ENCODE data around the gene USP17L20.
"Not testable (repeated sequence)": the region's sequence is repeated elsewhere in the genome, so short reads cannot be mapped to it uniquely, and the experiment has no call there.

Gene USP17L20, protein sequence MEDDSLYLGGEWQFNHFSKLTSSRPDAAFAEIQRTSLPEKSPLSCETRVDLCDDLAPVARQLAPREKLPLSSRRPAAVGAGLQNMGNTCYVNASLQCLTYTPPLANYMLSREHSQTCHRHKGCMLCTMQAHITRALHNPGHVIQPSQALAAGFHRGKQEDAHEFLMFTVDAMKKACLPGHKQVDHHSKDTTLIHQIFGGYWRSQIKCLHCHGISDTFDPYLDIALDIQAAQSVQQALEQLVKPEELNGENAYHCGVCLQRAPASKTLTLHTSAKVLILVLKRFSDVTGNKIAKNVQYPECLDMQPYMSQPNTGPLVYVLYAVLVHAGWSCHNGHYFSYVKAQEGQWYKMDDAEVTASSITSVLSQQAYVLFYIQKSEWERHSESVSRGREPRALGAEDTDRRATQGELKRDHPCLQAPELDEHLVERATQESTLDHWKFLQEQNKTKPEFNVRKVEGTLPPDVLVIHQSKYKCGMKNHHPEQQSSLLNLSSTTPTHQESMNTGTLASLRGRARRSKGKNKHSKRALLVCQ

GRCh38 chr4:9257824-9258223 lies at the start of gene USP17L20:
TSS of gene USP17L20 (plus strand) at chr4:9258124. CDS start at chr4:9258124, 0 bp downstream.
- DNase-seq: not testable (repeated sequence)

DNA sequence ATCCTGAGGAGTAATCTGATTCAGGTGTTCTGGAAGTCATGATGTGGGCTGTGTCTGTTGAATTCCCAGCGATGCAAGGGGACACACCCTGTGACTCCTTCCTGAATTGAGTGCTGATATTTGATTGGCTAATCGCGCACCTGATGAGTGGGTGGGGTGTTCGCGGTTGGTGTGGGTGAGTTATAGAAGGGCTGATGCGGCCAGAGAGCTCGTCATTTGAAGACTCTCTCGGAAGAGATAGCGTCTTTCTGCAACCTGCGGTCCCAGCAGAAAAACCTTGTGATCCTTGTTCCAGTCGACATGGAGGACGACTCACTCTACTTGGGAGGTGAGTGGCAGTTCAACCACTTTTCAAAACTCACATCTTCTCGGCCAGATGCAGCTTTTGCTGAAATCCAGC lies 47.6 kb upstream of the USP17L20 start, which contains the start of gene USP17L10:
TSS of gene USP17L10 (plus strand) at position 301 of the 400 bp plus-strand sequence. CDS start at position 301, 0 bp downstream.
- DNase-seq: not testable (repeated sequence)

- DNase-seq: not testable (repeated sequence)
Measured at GRCh38 chr4:9214701-9215100, 43.2 kb upstream of the USP17L20 start.

DNA sequence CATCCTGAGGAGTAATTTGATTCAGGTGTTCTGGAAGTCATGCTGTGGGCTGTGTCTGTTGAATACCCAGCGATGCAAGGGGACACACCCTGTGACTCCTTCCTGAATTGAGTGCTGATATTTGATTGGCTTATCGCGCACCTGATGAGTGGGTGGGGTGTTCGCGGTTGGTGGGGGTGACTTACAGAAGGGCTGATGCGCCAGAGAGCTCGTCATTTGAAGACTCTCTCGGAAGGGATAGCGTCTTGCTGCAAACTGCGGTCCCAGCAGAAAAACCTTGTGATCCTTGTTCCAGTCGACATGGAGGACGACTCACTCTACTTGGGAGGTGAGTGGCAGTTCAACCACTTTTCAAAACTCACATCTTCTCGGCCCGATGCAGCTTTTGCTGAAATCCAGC lies 42.8 kb upstream of the USP17L20 start, which contains the start of gene USP17L11:
TSS of gene USP17L11 (plus strand) at position 301 of the 400 bp plus-strand sequence. CDS start at position 301, 0 bp downstream.
- not testable (repeated sequence) for DNase-seq

GRCh38 chr4:9219852-9220251 lies 38.1 kb upstream of the USP17L20 start, which contains the start of gene USP17L12:
TSS of gene USP17L12 (plus strand) at chr4:9220152. CDS start at chr4:9220152, 0 bp downstream.
- DNase-seq: not testable (repeated sequence)

DNA sequence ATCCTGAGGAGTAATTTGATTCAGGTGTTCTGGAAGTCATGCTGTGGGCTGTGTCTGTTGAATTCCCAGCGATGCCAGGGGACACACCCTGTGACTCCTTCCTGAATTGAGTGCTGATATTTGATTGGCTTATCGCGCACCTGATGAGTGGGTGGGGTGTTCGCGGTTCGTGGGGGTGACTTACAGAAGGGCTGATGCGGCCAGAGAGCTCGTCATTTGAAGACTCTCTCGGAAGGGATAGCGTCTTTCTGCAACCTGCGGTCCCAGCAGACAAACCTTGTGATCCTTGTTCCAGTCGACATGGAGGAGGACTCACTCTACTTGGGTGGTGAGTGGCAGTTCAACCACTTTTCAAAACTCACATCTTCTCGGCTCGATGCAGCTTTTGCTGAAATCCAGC lies 33.3 kb upstream of the USP17L20 start, which contains the start of gene USP17L13:
TSS of gene USP17L13 (plus strand) at position 301 of the 400 bp plus-strand sequence. CDS start at position 301, 0 bp downstream.
- DNase-seq: not testable (repeated sequence)

DNA sequence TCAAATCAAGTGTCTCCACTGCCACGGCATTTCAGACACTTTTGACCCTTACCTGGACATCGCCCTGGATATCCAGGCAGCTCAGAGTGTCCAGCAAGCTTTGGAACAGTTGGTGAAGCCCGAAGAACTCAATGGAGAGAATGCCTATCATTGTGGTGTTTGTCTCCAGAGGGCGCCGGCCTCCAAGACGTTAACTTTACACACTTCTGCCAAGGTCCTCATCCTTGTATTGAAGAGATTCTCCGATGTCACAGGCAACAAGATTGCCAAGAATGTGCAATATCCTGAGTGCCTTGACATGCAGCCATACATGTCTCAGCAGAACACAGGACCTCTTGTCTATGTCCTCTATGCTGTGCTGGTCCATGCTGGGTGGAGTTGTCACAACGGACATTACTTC lies 27.7 kb upstream of the USP17L20 start:
- DNase-seq: not testable (repeated sequence)

DNA sequence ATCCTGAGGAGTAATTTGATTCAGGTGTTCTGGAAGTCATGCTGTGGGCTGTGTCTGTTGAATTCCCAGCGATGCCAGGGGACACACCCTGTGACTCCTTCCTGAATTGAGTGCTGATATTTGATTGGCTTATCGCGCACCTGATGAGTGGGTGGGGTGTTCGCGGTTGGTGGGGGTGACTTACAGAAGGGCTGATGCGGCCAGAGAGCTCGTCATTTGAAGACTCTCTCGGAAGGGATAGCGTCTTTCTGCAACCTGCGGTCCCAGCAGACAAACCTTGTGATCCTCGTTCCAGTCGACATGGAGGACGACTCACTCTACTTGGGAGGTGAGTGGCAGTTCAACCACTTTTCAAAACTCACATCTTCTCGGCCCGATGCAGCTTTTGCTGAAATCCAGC lies 23.8 kb upstream of the USP17L20 start, which contains the start of gene USP17L15:
TSS of gene USP17L15 (plus strand) at position 301 of the 400 bp plus-strand sequence. CDS start at position 301, 0 bp downstream.
- DNase-seq: not testable (repeated sequence)

- DNase-seq: not testable (repeated sequence)
Measured at GRCh38 chr4:9238461-9238860, 19.5 kb upstream of the USP17L20 start.

GRCh38 chr4:9243579-9243978 lies 14.3 kb upstream of the USP17L20 start, which contains the start of gene USP17L17:
TSS of gene USP17L17 (plus strand) at chr4:9243879. CDS start at chr4:9243879, 0 bp downstream.
- not testable (repeated sequence) for DNase-seq

DNA sequence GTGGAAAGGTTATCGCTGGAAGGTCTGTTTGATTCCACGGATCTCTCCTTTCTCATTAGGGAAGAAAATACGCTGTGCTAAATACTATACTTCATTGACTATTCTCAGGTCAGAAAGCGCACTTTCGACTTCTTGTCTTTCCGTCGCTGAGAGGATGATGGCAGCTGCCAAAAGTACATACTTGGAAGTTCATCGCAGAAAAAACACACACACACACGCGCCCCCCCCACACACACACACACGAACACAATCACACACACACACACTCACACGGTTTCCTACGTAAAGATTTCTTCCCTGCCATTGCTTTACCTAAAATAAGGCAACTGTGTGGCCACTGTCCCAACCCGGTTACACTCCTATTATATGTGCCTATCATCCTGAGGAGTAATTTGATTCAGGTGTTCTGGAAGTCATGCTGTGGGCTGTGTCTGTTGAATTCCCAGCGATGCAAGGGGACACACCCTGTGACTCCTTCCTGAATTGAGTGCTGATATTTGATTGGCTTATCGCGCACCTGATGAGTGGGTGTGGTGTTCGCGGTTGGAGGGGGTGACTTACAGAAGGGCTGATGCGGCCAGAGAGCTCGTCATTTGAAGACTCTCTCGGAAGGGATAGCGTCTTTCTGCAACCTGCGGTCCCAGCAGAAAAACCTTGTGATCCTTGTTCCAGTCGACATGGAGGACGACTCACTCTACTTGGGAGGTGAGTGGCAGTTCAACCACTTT lies 9.8 kb upstream of the USP17L20 start, which contains the start of gene USP17L18:
TSS of gene USP17L18 (plus strand) at position 678 of the 728 bp plus-strand sequence. CDS start at position 678, 0 bp downstream.
- not testable (repeated sequence) for DNase-seq

DNA sequence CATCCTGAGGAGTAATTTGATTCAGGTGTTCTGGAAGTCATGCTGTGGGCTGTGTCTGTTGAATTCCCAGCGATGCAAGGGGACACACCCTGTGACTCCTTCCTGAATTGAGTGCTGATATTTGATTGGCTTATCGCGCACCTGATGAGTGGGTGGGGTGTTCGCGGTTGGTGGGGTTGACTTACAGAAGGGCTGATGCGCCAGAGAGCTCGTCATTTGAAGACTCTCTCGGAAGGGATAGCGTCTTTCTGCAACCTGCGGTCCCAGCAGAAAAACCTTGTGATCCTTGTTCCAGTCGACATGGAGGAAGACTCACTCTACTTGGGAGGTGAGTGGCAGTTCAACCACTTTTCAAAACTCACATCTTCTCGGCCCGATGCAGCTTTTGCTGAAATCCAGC lies 4.8 kb upstream of the USP17L20 start, which contains the start of gene USP17L19:
TSS of gene USP17L19 (plus strand) at position 301 of the 400 bp plus-strand sequence. CDS start at position 301, 0 bp downstream.
- DNase-seq: not testable (repeated sequence)

DNA sequence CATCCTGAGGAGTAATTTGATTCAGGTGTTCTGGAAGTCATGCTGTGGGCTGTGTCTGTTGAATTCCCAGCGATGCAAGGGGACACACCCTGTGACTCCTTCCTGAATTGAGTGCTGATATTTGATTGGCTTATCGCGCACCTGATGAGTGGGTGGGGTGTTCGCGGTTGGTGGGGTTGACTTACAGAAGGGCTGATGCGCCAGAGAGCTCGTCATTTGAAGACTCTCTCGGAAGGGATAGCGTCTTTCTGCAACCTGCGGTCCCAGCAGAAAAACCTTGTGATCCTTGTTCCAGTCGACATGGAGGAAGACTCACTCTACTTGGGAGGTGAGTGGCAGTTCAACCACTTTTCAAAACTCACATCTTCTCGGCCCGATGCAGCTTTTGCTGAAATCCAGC lies 4.6 kb downstream of the USP17L20 start, which contains the start of gene USP17L21:
TSS of gene USP17L21 (plus strand) at position 301 of the 400 bp plus-strand sequence. CDS start at position 301, 0 bp downstream.
- not testable (repeated sequence) for DNase-seq

- not testable (repeated sequence) for DNase-seq
Measured at GRCh38 chr4:9267319-9267718, 9.4 kb downstream of the USP17L20 start, which contains the start of gene USP17L22. TSS of gene USP17L22 (plus strand) at chr4:9267619. CDS start at chr4:9267619, 0 bp downstream.

DNA sequence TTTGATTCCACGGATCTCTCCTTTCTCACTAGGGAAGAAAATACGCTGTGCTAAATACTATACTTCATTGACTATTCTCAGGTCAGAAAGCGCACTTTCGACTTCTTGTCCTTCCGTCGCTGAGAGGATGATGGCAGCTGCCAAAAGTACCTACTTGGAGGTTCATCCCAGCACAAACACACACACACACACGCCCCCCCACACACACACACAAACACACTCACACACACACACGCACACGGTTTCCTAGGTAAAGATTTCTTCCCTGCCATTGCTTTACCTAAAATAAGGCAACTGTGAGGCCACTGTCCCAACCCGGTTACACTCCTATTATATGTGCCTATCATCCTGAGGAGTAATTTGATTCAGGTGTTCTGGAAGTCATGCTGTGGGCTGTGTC lies 13.8 kb downstream of the USP17L20 start:
- DNase-seq: not testable (repeated sequence)
